GM18508 (cell line): Measurements from ENCODE around the gene IL22RA2.
A peak's percentile ranks its signal among the peaks of the same experiment; 100 is the strongest.
"Not testable (repeated sequence)": the region's sequence is repeated elsewhere in the genome, so short reads cannot be mapped to it uniquely, and the experiment has no call there.

Experiments used
- ATAC-seq: cut with Tn5 transposase; IDR thresholded peaks from one replicate; pipeline ENCODE4 v1.9.1; 2021; ENCODE audit warnings: moderate number of reproducible peaks; ENCODE audit not compliant: insufficient read depth, unreplicated experiment

The IL22RA2 gene, protein sequence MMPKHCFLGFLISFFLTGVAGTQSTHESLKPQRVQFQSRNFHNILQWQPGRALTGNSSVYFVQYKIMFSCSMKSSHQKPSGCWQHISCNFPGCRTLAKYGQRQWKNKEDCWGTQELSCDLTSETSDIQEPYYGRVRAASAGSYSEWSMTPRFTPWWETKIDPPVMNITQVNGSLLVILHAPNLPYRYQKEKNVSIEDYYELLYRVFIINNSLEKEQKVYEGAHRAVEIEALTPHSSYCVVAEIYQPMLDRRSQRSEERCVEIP

DNA sequence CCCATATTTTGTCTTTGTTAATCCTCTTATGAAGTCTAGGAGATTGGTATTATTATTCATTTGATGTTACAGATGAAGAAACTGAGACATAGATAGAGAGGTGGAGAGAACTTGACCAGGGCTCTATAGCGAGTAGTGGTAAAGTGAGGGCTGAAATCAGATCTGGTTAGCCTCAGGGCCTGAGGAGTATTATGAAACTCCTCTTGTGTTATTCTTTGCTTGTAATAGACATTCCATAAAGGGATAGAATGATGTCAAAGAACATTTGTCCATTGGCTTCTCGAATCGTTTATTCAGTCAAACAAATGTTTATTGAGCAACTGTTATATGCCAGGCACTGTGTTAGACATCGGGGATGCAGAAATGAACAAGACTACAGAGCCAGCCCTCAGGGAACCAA, at the start of gene IL22RA2:
Gene IL22RA2 (minus strand): TSS at position 144 of the 400 bp plus-strand sequence. CDS start 11,895 bp downstream, outside the sequence.
- ATAC-seq = no peak

DNA sequence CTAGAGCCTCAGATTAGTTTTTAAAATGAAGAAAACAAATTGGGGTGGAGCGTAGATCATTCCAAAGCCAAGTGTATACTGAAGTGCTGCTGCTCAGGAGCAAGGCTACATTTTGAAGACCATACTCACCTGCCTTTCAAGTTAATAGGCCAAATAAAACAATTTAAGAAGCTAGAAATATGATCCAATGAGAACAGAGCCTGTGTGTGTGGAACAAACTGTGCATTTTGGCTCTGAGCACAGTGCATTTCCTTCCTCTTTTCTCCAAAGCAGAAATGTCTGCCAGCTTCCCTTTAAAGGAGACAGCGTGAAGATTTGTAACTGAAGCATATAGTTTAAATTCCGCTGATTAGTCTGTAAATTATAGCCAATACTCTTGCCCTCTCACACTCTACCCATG, 48.9 kb upstream of the IL22RA2 start:
- ATAC-seq = no peak

DNA sequence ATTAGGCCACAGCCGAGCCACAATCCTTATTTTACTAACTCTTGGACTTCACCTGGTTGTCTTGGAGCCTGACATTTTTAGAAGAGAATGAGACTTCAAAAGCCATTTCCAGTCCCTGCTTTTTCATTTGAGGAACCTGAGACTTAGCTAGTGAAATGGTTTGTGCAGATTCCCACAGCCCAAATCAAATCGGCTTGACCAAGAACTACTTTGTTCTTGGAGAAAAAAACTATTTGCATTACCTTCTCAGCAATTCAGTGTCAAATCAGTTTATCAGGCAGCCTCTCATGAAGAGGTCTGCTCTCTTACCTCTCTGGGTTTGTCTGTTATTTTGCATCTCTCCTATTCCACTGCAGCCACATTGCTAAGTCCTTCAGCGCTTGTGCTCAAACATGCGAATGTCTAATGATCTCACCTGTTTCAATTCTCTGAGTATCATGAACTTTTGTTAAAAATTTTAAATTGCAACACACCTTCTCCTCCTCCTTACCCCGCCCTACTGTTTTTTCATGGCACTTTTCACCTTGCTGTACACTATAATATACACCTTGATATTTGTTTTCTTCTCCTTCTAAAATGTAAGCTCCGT, 46.3 kb upstream of the IL22RA2 start:
- no peak for ATAC-seq

DNA sequence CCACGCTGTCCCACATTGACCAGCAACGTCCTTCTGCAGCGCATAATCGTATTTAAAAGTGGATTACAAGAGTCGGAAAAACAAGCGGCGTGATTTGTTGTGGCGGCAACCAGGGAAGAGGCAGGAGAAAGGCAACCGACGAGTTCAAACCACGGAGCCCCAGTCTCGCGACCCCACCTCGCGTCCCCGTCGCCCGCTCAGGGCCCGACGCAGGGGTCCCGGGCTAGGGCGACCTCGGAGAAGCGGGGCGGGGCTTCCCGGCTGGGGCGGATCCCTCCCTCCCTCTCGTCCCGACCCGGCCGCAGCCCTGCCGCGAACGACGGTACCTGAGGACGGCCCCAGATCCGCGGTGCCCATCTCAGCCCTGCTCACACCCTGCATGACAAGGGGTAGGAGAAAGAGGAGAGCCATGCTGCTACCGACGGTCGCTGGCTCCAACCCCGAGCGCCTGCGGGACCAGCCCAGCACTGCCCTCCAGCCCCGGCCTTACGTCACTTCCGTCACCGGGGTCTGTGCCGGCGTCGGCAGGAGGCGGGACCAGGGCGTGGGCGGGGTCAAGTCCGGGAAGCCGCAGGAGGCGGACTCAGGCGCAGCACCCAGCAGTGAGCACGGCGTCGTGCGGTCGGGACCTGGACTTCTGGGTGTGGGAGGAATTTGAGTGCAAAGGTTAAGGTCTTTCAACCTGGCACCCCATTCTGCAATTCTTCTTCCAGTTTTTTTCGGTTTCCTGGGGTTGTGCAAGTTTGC, 45.6 kb upstream of the IL22RA2 start, which contains the start of gene IFNGR1:
Gene IFNGR1 (minus strand): TSS at position 469 of the 747 bp plus-strand sequence. CDS start 58 bp downstream, at position 411.
- ATAC-seq = peak; percentile 65

DNA sequence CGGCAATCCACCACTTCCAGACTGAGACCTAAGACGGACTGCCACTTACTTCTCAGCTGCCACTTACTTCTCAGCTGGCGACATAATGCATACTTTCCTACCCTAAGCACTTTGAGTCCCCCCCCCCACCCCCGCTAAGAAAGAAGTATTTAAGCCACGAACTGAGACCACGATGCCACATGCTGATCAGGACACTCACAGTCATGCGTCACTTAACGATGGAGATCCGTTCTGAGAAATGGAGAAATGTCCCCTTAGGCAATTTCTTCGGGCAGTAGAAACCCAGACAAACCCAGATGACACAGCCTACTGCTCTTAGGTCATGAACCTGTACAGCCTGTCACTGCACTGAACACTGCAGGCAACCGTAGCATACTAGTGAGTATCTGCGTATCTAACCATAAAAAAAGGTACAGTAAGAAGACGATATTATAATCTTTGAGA, 45.1 kb upstream of the IL22RA2 start:
- peak; percentile 35 for ATAC-seq

DNA sequence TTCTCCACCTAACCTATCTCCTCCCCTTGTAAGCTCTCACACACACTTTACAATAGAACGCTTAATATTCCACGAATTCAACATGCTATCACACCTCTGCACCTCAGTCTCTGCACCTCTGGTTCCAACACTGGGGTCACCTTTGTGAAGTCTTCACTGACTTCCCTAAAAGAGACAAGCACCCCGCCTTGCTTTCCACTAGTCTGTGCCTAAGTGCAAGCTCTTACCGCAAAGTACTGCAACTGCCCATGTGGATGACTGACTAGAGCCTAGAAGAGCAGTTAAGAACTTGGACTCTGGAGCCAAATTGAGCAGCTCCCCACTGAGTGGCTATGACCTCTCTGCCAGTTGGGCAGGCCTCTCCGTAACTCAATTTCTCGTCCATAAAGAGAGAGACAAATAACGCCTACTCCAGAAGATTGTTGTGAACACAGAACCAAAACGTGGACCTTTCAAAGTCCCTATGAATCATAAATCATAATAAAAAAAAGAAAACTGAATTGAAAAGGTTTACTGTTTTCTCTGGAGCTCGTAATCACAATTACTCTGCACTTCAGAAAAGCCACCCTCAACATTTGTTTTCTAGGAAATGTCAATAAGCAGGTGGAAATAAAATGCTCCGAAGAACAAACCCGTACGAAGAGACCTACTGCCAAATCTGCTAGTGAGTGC, 44.5 kb upstream of the IL22RA2 start:
- no peak for ATAC-seq

DNA sequence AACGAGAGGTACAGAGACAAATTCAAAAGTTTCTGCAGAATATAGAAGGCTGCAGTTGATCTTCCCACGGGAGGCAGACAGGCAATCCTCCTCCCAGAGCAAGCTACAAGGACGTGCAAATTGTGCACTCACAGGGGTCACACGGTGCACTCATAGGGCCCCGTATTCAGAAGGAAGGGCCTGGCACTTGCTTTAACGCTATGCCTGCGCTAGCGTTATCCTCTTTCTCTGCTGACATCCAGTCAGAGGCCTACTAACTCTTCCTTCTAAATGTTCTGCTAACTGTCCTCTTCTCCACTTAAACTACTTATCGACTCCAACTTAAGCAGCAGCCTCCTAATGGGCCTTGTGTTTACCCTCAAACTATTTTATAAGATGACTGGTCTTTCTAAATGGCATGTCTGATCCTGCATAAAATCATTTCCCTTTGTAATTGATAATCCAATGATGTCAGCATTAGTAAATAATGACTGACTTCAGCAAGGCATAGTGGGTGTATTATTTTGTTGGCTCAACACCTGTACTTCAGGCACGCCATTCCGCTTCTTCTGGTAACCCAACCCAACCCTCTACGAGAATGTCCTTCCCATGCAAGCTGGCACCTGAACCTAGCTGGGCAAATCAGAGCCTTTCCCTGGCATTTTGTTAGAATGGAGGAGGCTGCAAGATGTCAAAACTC, 43.6 kb upstream of the IL22RA2 start:
- no peak for ATAC-seq

DNA sequence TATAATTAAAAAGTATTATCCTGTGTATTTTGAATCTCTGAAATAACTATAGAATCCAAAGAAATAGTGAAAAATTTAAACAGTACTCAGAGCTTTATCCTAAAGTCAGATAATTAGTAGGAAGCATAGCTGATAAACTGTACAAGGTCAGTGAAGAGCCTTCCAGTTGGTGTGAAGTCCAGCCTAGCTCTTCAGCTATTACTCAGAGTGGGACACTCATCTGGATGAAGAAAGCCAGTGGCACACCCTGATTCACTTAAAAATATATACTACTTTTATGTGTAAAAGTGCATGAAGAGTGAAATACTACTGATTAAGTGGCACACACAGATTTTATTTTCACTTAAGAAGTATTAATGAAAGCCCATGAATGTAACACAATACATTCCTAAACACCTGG, 42.7 kb upstream of the IL22RA2 start:
- ATAC-seq = no peak

DNA sequence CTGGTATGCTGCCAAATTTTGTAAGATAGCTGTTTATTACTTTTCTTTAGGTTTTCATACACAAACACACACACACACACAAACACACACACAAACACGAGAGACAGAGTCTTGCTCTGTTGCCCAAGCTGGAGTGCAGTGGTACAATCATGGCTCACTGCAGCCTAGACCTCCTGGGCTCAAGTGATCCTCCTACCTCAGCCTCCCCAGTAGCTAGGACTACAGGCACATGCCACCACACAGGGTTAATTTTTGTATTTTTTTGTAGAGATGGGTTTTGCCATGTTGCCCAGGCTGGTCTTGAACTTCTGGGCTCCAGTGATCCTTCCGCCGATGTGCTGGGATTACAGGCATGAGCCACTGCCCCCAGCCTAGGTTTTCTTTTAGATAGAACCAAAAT, 42.2 kb upstream of the IL22RA2 start:
- not testable (repeated sequence) for ATAC-seq

DNA sequence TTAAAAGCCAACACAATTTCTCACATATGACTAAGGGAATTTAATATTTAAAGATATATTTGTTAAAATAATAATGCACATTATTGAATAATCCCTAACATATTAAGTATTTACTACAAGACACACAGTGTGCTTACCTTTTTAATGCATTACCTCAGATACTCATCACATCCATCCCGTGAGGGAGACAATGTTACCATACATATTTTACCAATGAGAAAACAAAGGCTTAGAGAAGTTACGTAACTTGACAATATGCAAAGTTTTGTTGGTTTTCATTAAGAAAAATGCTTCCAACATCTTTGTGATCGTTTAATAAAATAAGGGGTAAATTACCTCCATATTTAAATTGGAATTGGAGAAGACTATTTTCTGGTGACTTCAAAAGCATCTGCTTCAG, 41.5 kb upstream of the IL22RA2 start:
- no peak for ATAC-seq

DNA sequence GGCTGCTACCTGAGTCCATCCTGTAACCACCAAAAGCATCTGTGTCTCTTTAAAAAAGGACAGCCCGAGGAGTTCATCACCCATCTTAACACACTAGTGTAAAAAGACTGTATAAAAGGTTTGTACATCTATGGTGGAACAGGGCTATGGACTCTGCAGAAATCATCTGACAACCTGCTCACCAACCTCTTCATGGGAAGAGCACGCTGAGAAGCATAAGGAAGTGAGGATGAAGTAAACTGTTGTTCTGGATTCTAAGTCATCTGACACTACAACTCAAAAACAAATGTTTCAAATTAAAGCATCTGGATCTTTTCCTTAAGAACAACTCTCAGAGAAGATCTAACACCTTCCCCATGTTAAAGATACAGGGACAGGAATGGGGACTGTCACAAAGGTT, 40.4 kb upstream of the IL22RA2 start:
- no peak for ATAC-seq

DNA sequence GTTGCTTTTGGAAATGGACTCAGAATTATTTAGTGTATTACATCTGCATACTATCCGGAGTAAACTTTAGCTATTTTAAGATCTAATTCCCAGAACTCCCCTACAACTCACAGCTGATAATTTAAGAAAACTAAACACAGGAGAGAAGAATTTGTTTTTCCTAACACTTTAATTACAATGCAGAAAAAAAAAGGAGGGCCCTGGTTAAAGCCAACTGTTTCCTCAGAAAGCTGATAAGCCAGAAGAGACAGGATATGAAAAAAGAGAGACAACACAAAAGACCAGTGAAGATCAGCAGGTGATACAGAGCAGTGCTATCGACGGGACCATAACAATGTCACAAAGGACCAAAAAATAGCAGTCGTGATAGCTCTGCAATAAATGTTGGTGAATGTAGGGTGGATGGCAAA, 39.9 kb upstream of the IL22RA2 start:
- ATAC-seq = no peak

DNA sequence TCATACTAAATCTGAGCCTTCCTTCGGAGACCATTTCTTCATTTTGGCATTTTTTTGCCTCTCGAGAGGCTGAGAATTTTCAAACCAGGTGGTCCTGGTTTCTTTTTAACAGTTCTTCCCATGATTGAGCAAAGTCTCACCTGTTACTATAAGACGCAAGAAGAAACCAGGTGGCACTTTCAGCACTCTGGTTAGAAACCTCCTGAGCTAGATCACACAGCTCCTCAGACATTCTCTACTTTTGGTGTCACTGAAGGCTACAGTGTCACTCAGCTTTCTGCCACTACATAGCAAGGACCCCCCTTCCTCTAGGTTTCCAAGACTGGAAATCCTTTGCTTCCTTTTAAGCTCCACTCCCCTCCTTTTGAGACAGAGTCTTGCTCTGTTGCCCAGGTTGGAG, 38.5 kb upstream of the IL22RA2 start:
- no peak for ATAC-seq

DNA sequence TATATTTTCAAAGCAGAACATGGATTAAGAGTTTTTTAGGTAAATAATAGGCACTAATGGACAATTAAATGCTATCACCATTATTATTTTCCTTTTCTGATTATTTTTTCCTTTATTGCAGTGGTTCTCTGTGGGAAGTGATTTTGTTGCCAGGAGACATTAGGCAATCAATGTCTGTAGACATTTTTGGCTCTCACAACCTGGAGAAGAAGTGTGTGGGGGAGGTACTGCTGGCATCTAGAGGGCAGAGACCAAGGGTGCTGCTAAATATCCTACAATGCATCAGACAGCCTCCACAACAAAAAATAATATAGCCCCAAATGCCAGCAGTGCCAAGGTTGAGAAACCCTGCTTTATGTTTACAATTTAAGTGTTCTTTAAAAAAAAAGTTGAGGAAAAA, 37.5 kb upstream of the IL22RA2 start:
- ATAC-seq = no peak

DNA sequence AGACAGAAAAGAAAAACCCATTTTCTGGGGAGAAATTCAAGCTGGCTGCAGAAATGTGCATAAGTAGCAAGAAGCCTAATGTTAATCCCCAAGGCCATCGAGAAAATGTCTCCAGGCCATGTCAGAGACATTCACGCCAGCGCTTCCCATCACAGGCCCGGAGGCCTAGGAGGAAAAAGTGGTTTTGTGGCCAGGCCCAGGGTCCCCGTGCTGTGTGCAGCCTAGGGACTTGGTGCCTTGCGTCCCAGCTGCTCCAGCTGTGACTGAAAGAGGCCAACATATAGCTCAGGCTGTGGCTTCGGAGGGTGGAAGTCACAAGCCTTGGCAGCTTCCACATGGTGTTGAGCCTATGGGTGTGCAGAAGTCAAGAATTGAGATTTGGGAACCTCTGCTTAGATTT, 34.8 kb upstream of the IL22RA2 start:
- ATAC-seq = no peak

DNA sequence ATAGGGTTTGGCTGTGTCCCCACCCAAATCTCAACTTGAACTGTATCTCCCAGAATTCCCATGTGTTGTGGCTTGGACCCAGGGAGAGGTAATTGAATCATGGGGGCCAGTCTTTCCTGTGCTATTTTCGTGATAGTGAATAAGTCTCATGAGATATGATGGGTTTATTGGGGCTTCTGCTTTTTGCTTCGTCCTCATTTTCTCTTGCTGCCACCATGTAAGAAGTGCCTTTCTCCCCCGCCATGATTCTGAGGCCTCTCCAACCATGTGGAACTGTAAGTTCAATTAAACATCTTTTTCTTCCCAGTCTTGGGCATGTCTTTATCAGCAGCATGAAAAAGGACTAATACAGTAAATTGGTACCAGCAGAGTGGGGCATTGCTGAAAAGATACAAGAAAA, 34.0 kb upstream of the IL22RA2 start:
- not testable (repeated sequence) for ATAC-seq

DNA sequence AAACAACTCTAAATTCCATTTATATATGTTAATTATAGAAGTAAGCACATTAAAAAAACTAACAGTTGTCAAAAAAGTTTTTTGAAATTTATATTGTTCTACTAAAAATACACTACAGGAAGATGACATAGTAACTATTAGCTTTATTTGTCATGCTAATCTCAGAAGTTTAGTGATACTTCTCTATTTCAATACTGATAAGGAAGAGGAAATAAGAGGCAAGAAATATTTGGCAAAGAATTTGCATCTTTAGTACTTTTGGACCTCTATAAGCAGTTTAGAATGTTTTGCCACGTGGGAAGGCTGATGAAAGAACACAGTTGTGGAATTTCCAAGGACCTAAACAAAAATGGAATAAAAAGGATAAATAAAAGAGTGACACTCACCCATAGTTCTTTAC, 33.1 kb upstream of the IL22RA2 start:
- no peak for ATAC-seq

DNA sequence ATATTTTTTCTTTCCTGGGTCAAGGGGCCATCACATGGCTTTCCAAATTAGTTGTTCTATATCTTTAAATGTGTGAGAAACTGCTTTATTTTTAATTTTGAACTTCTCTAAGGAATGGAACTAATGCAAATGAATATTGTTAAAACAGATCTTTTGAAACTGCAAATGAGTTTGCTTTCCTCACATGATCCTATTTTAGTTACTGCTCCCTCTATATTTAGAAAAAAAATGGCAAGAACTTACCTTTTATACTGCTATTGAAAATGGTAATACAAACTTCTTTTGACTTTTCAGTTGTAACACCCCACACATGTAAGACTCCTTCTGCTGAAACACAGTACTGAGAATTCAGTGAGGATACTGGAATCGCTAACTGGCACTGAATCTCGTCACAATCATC, 29.8 kb upstream of the IL22RA2 start:
- ATAC-seq = no peak

DNA sequence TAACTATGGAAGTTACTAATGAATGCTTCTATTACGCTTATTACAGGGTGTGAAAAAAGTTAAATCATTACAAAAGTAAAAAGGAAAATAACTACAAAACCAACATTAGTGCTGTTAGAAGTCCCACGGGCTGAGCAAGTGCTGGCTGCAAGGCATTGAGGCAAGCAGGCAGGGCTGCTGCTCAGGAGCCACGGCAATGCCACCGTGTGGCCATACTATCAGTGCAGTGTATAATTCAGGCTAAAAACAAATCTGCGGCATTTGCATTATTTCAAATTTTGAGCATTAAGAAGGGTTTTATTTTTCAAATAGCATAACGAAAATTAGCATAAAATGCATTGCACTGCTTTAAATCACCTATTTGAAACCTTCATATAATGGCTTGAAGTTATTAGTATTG, 28.6 kb upstream of the IL22RA2 start:
- ATAC-seq = no peak

DNA sequence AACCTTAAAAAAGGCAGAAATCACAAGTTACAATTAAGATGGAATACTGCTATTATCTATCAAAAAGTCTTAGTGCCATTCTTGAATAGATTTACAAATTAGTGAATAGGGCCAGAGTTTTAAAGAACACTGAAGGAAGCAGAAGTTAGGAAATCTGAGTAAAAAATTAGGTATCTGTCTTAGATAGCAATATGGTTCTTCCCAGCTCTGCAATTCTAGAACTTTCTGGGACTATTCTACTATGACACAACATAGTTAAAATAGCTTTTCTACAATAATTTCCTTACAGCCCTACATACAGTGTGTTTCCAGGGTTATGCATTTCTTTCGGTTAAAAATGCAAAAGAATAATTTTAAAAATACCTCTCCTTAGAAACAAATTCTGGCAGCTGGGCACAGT, 27.6 kb upstream of the IL22RA2 start:
- no peak for ATAC-seq
